HEK293T (cell line): ENCODE data around the gene TNS3.

Source experiments
- CTCF ChIA-PET: fragments of 350-600 bp; formaldehyde crosslinking; extraction: SDS; loops from one replicate; lab custom pipeline; 2021; ENCODE audit warnings: antibody characterized with exemption, inconsistent platforms; lab: Yijun Ruan, JAX
- POLR2A ChIA-PET: fragments of 350-600 bp; formaldehyde crosslinking; extraction: SDS; loops from one replicate; lab custom pipeline; 2020; ENCODE audit warnings: antibody characterized with exemption, inconsistent platforms; lab: Yijun Ruan, JAX
- DNase-seq: peaks from one replicate; pipeline ENCODE4 v3.0.0; 2012; ENCODE audit warnings: mixed read lengths; ENCODE audit errors: extremely low spot score
- ARNT ChIP-seq: fragments of 450-650 bp; IDR thresholded peaks from 2 replicates; pipeline ENCODE4 v1.6.1; 2017; ENCODE audit warnings: mild to moderate bottlenecking
- BHLHE40 ChIP-seq: fragments of 450-650 bp; IDR thresholded peaks from 2 replicates; pipeline ENCODE4 v1.6.1; 2016; ENCODE audit warnings: mild to moderate bottlenecking, moderate library complexity, borderline replicate concordance
- CTBP1 ChIP-seq: fragments of 450-650 bp; IDR thresholded peaks from 2 replicates; pipeline ENCODE4 v1.6.1; 2016; ENCODE audit warnings: borderline replicate concordance
- ELF4 ChIP-seq: fragments of 450-650 bp; IDR thresholded peaks from 2 replicates; pipeline ENCODE4 v1.6.1; 2017; ENCODE audit warnings: antibody characterized with exemption
- FOXA1 ChIP-seq: fragments of 450-650 bp; IDR thresholded peaks from 2 replicates; pipeline ENCODE4 v1.6.1; 2016; ENCODE audit warnings: mild to moderate bottlenecking
- FOXK2 ChIP-seq: fragments of 450-650 bp; IDR thresholded peaks from 2 replicates; pipeline ENCODE4 v1.6.1; 2016; ENCODE audit warnings: mild to moderate bottlenecking
- FOXM1 ChIP-seq: fragments of 450-650 bp; IDR thresholded peaks from 2 replicates; pipeline ENCODE4 v1.6.1; 2017; ENCODE audit warnings: mild to moderate bottlenecking, borderline replicate concordance
- HDGF ChIP-seq: fragments of 450-650 bp; IDR thresholded peaks from 2 replicates; pipeline ENCODE4 v1.6.1; 2017; ENCODE audit warnings: antibody characterized with exemption, borderline replicate concordance
- L3MBTL2 ChIP-seq: fragments of 450-650 bp; conservative IDR thresholded peaks from 2 replicates; pipeline ENCODE4 v1.6.1; 2016; ENCODE audit warnings: mild to moderate bottlenecking
- LEF1 ChIP-seq: fragments of 450-650 bp; IDR thresholded peaks from 2 replicates; pipeline ENCODE4 v1.6.1; 2017; ENCODE audit warnings: mild to moderate bottlenecking, borderline replicate concordance
- NFRKB ChIP-seq: fragments of 450-650 bp; IDR thresholded peaks from 2 replicates; pipeline ENCODE4 v1.6.1; 2016; ENCODE audit warnings: mild to moderate bottlenecking, moderate library complexity
- PKNOX1 ChIP-seq: fragments of 450-650 bp; IDR thresholded peaks from 2 replicates; pipeline ENCODE4 v1.6.1; 2016
- SP1 ChIP-seq: fragments of 450-650 bp; IDR thresholded peaks from 2 replicates; pipeline ENCODE4 v1.6.1; 2017
- SUZ12 ChIP-seq: fragments of 450-650 bp; IDR thresholded peaks from 2 replicates; pipeline ENCODE4 v1.6.1; 2016; ENCODE audit warnings: mild to moderate bottlenecking
- TARDBP ChIP-seq: fragments of 450-650 bp; IDR thresholded peaks from 2 replicates; pipeline ENCODE4 v1.6.1; 2016
- ZNF384 ChIP-seq: fragments of 450-650 bp; IDR thresholded peaks from 2 replicates; pipeline ENCODE4 v1.6.1; 2016

The TNS3 gene

DNA sequence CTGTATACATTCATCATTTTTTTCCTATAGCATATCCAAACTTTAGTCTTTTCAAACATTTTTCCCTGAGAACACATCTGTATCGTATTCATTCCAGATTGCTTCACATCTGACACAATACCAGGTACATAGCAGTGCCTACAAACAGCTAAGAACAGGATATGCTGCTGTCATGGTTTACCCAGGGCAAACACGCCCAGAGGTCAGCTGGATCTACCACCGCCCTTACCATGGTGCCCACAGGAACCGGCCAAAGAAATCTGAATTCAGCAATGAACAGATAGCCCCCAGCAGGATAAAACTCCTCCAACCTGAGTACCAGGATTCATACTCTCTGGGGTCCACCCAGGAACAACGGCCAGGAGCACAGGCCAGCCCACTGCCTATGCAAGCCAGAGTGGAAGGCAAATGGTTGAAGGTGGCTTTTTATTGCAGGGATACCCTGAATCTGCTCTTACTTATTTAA lies 43.0 kb downstream of the TNS3 start:
- POLR2A ChIA-PET = no interaction called here
- no peak for TF ChIP-seq LEF1
- no peak for TF ChIP-seq BHLHE40
- TF ChIP-seq NFRKB = no peak
- no peak for TF ChIP-seq PKNOX1
- no peak for TF ChIP-seq CTBP1
- no peak for TF ChIP-seq TARDBP
- no peak for TF ChIP-seq L3MBTL2
- TF ChIP-seq SUZ12 = no peak
- no peak for TF ChIP-seq ZNF384
- no peak for TF ChIP-seq FOXK2
- no peak for TF ChIP-seq FOXA1
- no peak for TF ChIP-seq SP1
- no peak for TF ChIP-seq ELF4
- TF ChIP-seq FOXM1 = no peak
- TF ChIP-seq ARNT = no peak
- TF ChIP-seq HDGF = no peak
- DNase-seq = no peak
- CTCF ChIA-PET = no interaction called here

DNA sequence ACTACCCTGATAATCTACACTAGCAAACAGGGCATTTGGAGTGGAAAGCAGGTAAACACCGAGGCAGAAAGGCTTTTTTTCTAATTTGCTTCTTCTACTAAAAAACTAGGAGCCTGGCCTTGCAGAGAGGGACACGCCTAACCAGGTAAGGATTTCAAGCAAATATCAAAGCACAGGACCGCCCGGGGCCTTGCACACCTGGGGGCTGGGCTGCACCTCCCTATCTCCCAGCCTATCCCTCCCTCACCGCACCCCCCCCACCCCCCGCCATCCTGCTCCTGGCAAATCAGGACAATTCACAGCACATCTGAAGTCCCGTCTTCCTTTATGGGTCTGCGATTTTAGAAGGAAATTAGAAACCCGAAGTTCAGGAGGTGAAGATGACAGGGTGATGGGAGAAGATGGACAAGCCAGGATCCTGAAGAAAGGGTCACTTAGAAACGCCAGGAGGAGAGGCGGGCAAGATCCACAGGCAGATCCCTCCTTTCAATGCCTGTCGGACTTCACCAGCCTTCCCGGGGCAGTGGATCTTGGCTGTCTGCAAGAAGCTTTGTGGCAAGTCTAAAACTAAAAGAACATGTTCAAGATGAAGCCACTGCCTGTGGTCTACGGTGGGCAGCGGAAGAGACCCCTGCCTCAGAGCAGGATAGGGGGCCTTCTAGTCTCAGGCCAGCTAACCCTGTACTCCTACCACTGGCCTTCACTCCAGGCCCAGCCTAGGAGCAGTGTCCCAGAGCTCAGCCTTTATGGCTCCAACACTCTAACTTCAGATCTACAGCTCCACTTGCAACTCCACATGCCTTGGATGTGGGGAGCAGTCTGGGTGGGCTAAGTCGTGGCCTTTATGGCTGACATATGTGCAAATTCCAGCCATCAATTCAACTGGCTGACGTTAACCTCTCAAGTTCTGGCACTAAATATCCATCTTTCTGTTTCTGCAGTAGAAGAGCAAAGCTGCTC lies 43.9 kb downstream of the TNS3 start:
- POLR2A ChIA-PET = no interaction called here
- TF ChIP-seq NFRKB = no peak
- no peak for TF ChIP-seq SP1
- TF ChIP-seq TARDBP = no peak
- no peak for TF ChIP-seq CTBP1
- CTCF ChIA-PET = no interaction called here
- no peak for DNase-seq

GRCh38 chr7:47536661-47537611 lies 45.0 kb downstream of the TNS3 start:
- no peak for DNase-seq
- TF ChIP-seq FOXM1 (no peak), ARNT (no peak), SUZ12 (no peak), ZNF384 (no peak), SP1 (no peak), PKNOX1 (no peak), L3MBTL2 (no peak), HDGF (no peak), FOXA1 (no peak), LEF1 (no peak), TARDBP (no peak), NFRKB (no peak), FOXK2 (no peak)
- ChIA-PET POLR2A (no interaction called here), CTCF (no interaction called here)

DNA sequence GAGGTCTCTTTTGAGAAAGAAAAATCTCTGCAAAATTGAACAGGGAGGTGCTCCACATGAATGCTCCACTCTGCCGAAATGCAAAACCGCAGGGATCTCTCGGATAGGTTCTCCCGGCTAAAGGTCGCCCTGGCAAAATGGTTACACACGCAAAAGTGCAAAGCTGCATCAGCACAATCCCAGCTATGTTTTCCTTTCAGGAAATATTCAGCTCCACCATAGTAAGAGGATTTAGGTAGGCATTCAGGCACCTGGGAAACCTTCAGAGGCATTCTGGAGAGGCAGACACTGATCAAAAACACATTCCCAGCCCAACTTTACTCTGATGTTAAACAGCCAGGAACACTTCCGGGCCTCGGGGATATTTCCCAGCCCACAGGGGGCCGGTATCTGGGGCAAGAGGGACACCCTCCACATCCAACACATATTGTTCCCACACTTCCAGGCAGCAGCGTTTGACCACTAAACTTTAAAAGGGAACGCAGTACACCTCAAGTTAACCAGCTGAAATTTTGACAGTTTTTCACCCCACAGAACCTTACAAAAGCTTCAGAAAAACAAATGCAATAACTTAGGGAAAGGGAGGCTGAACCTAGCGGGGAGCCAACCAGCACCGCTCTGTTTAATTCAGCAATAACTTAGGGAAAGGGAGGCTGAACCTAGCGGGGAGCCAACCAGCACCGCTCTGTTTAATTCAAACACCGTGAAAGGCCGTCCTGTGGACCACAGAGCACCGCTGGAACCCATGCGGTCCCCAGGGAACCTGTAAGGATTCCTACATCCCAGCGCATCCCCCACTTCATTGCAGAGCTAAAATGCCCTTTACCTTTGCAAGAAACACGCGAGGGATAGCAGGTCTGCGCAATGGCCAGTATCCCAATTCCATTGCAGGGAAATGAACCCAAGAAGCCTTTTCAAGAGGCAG lies 45.9 kb downstream of the TNS3 start:
- CTCF ChIA-PET = interaction anchor here (1.5 kb wide), 1 partner anchor 15 kb away, joined by 3 read pairs; no protein-coding TSS in a partner anchor
- no peak for DNase-seq
- TF ChIP-seq FOXK2 (no peak), CTBP1 (no peak), FOXM1 (no peak), SP1 (no peak), TARDBP (no peak), FOXA1 (no peak), NFRKB (no peak), LEF1 (no peak), HDGF (no peak)
- POLR2A ChIA-PET = no interaction called here

DNA sequence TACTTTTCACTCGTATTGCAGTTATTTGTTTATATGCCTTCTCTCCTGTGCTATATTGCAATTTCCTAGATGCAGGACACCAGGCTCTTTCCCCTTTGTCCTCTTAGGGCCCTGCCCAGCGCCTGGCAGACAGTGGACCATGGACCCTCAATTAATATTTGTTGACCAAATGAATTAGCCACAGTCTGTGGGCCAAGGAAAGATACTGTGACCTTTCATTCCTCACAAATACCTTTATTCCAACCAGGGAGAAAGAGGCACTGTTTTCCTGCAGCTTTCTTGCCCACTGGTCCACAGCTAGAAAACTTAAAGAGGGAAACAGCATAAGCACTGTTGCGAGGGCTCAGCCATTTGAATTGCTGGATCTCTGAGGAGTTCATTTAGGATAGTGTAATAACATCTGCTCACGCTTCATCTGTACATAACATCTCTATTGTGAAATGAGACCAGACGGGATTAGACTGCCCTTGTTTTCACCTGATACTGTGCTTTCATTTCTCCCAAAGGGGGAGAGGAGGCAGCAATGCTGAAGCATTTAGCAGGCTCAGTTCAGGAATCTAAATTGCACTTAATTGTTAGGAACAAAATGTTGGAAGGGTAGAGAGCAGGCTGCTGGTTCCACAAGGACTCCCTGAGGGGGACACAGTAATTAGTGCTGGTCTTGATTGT lies 46.7 kb downstream of the TNS3 start:
- no peak for DNase-seq
- TF ChIP-seq ELF4 (no peak), LEF1 (no peak)
- ChIA-PET POLR2A (no interaction called here), CTCF (interaction anchor here (1.5 kb wide), 1 partner anchor 16 kb away, joined by 3 read pairs; no protein-coding TSS in a partner anchor)
